AG09319 (cell line): ENCODE measurements around the gene ORC5.

Source experiments
- DNase-seq: peaks from one replicate; pipeline ENCODE4 v3.0.0-alpha.2; 2010; ENCODE audit warnings: low read depth; ENCODE audit errors: extremely low read depth
- TF ChIP-seq, protein P1 (sequence below): IDR thresholded peaks from 2 replicates; pipeline ENCODE4 v1.5.1; 2011; ENCODE audit warnings: low read depth, mild to moderate bottlenecking, inconsistent platforms, low read length, moderate library complexity

The ORC5 gene

DNA sequence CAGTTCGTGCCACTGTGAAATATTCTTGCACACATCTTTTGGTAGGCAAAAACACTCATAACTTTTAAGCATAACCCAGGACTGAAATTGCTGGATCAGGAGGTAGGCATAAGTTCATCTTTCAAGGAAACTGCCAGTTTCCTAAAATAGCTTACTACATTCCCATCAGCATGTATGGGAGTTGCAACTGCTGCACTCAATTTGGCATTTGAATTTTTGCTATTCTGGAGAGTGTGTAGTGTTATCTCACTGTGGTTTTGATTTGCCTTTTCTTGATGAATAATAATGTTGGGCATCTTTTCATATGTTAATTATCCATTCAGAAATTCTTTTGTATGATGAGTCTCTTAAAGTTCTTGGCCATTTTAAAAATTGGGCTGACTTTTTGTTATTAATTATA is 95.2 kb downstream of the ORC5 start:
- no peak for DNase-seq
- TF ChIP-seq, protein P1, sequence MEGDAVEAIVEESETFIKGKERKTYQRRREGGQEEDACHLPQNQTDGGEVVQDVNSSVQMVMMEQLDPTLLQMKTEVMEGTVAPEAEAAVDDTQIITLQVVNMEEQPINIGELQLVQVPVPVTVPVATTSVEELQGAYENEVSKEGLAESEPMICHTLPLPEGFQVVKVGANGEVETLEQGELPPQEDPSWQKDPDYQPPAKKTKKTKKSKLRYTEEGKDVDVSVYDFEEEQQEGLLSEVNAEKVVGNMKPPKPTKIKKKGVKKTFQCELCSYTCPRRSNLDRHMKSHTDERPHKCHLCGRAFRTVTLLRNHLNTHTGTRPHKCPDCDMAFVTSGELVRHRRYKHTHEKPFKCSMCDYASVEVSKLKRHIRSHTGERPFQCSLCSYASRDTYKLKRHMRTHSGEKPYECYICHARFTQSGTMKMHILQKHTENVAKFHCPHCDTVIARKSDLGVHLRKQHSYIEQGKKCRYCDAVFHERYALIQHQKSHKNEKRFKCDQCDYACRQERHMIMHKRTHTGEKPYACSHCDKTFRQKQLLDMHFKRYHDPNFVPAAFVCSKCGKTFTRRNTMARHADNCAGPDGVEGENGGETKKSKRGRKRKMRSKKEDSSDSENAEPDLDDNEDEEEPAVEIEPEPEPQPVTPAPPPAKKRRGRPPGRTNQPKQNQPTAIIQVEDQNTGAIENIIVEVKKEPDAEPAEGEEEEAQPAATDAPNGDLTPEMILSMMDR: no peak

DNA sequence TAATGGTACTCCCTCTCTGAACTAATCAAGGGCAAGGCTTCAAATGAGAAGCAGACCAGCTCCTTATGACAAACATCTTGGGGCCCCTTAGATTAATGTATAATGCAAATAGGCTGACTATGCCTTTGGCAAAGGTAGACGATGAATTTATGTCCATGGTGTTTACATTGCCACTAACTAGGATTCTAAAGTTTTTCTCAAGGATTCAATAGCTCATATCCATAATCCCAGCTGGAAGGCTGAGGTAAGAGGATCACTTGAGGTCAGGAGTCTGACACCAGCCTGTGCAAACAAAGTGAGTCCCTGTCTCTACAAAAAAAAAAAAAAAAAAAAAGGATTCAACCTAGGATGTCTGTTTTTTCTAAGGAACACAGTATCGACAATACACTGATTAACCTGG is 96.5 kb downstream of the ORC5 start:
- no peak for DNase-seq
- TF ChIP-seq, protein P1: no peak

DNA sequence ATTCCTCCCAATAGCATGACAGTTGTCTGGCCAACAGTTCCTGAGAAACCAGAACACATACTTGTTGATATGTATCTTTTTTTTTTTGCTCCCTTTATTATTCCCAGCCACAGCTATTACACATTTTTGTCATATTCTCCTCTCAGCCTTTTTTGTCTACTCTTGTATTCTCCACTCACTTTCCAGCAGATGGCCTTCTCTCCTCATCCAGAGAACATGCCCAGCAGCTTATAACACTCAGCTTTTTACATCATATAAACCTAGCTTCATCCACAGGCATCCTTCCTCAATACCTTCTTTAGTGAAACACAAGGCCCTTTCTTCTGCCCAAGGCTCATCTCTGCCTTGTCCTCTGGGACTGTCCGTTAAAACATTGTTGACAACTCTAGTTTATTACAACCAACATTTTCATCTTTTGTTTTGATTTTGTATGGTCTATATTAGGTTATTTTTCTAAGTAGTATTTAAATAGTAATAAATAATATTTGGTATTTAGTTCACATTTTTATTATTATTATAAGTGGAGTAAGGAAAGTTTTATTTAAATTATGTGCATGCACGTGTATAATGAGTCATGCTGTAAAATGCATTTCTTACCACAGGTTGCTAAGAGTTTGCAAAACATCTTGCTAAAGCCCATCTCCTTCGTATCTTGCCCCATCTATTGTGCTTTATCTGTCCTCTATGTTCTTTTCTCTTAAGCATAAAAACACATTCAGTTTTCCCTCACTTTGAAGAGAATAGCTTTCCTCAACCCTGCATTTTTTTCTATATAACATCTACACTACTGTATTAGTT is 101.5 kb downstream of the ORC5 start:
- DNase-seq: no peak
- TF ChIP-seq, protein P1: peak; percentile 24

DNA sequence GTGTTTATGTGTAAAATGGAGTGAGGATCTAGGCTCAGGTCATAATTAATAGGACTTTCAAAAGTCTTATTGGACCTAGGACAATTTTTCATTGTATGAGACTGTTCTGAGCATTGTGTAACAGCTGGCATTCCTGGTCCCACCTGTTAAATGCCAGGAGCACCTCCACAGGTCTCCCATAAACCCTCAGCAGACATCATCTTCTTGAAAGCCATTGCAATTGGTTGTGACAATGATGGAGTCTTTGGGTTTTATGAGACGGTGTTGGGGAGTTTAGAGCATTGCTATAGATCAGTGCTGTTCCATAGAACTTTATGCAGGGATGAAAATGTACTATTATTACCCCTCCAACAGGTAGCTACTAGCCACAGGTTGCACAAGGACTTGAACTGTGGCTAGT is 108.9 kb downstream of the ORC5 start:
- DNase-seq: no peak
- TF ChIP-seq, protein P1: no peak

DNA sequence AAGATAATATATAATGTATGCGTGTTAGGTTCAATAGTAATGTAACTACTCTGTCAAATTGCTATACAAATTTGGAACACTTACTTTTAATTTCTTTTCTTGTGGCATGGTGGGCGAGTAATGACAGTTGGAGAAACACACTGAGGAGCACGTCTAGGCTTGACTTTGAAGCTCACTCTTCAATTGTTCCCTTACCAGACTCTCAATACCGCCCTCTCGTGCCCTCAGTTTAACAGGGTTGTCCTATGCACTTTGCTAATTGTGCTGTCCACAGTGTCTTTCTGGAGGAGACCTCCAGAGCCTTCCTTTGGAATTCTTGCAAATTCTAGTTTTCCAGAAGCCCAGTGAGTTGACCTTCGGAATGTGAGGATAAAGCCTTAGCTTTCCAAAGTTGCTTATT is 111.1 kb downstream of the ORC5 start:
- no peak for DNase-seq
- TF ChIP-seq, protein P1: peak; percentile 18; the same call in 1 of the 2 replicates

GRCh38 chr7:104093127-104093526 is 114.7 kb downstream of the ORC5 start:
- no peak for DNase-seq
- TF ChIP-seq, protein P1: no peak

DNA sequence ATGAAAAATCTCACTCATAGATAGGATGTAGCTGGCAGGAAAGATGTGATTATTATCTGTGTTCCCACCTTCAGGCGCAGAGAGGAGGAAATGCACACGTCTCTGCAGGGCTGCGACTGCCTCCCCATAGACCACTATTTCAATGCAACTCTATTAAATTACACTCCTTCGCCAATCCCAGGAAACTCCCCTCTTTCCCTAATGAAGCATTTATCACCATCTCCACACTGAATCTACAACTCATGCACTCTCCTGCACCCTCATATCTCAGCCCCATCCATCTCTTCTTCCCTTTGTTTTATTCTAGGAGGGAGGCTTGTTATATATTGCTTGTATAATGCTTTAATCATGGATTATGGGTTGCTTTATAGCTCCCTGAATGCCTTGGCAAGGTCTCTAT is 116.6 kb downstream of the ORC5 start:
- TF ChIP-seq, protein P1: no peak
- DNase-seq: no peak
